ENCODE measurements around the gene HYAL3. TPM values are rescaled to one million over a fixed set of nuclear protein-coding genes. Genes with fewer than 3 reads are reported as not detected.

The HYAL3 gene
- total and polyA plus RNA-seq, 2 of the 13 experiments (the other 11 are each of a cell fraction or from before 2014, with no cell fraction given) = 5.5 to 10.4 TPM

- peak; percentile 96 for TF ChIP-seq SKIL (CRISPR knock-in tag; IDR thresholded peaks at IDR 0.05; ENCODE audit: borderline replicate concordance)
Measured at GRCh38 chr3:50271314-50271936, 27.8 kb downstream of the HYAL3 start (continued).

- H3K9me3 ChIP-seq (ENCODE audit: low read length) = no peaks in the 10 kb centered on the region
- CTCF ChIA-PET (ENCODE audit: low intra/inter-chr PET ratio, low total read pairs) = interaction anchor here (1.2 to 6.4 kb wide), 5 partner anchors 10 to 76 kb away, joined by 3 to 81 read pairs (median 4); no protein-coding TSS in a partner anchor
- no peak for DNase-seq (ENCODE audit: low spot score)
- TSS peak; percentile 87 for BruUV-seq (replicated peaks)
- ATAC-seq = no peak
- peak overlapping the region; percentile 94 for H3K9ac ChIP-seq (ENCODE audit: insufficient read depth, low read depth, low read length)
- H3K27ac ChIP-seq (ENCODE audit: extremely low read length, insufficient read depth, low read length) = peak overlapping the region; percentile 88
- H3K4me2 ChIP-seq (ENCODE audit: low read depth, low read length) = peak overlapping the region; percentile 98
- no peaks in the 10 kb centered on the region; the same call in 1 of the 2 replicates for H4K20me1 ChIP-seq (ENCODE audit: insufficient read depth, low read length)
- in situ Hi-C loops (cut with HindIII; ENCODE audit: extremely low pct_ligation_motif_present, low pct_unique_long_range_greater_than_20kb) = loop anchor here (5.0 to 10.0 kb wide), 2 partner anchors 43 to 76 kb away; partner anchors contain the start of gene GNAT1
- H3K4me3 ChIP-seq (replicated peaks in 1 of 3; ENCODE audit: insufficient read depth in 1 of 3, low read depth in 2 of 3, low read length in 3 of 3) = peak overlapping the region; percentile 71 to 88 (median 83)
- POLR2A ChIA-PET = interaction anchor here (1.0 to 5.5 kb wide), 19 partner anchors 8 to 75 kb away, joined by 3 to 155 read pairs (median 9); partner anchors contain the start of genes GNAI2, HYAL2, HYAL3 and IFRD2
- H3K79me2 ChIP-seq (ENCODE audit: insufficient read depth, low read length) = peaks cover 33% of the 10 kb centered on the region
- 5% methylated on average over 9 of the region's 19 CpGs for WGBS (ENCODE audit: low lambda C conversion rate)
- H3K27me3 ChIP-seq (ENCODE audit: control insufficient read depth in 1 of 2, insufficient read depth in 2 of 2, low read length in 2 of 2) = no peaks in the 10 kb centered on the region; a peak in 1 of 5 replicates
- H3K36me3 ChIP-seq (replicated peaks in 1 of 2; ENCODE audit: control insufficient read depth in 1 of 2, insufficient read depth in 2 of 2, low read length in 2 of 2) = peaks cover 7 to 19% of the 10 kb centered on the region in 2 experiments
- intact Hi-C loops (cut with micrococcal nuclease; ENCODE audit: unreplicated experiment) = loop anchor here (5.0 kb wide), 2 partner anchors 43 to 78 kb away; partner anchors contain the start of gene GNAT1
- no peak for FAIRE-seq
- H2AFZ ChIP-seq (ENCODE audit: low read length) = no peak overlapping the region
- peaks cover 78% of the 10 kb centered on the region for H3K4me1 ChIP-seq (ENCODE audit: insufficient read depth, low read length)
- 0 out of 2 replicates have a peak, but pooled peaks have one; percentile 6 for TF ChIP-seq ARNT2 (CRISPR knock-in tag; IDR thresholded peaks at IDR 0.05; ENCODE audit: low read depth)
- TF ChIP-seq, protein P1, sequence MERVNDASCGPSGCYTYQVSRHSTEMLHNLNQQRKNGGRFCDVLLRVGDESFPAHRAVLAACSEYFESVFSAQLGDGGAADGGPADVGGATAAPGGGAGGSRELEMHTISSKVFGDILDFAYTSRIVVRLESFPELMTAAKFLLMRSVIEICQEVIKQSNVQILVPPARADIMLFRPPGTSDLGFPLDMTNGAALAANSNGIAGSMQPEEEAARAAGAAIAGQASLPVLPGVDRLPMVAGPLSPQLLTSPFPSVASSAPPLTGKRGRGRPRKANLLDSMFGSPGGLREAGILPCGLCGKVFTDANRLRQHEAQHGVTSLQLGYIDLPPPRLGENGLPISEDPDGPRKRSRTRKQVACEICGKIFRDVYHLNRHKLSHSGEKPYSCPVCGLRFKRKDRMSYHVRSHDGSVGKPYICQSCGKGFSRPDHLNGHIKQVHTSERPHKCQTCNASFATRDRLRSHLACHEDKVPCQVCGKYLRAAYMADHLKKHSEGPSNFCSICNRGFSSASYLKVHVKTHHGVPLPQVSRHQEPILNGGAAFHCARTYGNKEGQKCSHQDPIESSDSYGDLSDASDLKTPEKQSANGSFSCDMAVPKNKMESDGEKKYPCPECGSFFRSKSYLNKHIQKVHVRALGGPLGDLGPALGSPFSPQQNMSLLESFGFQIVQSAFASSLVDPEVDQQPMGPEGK (CRISPR knock-in tag; IDR thresholded peaks at IDR 0.05) = peak; percentile 45; the same call in 1 of the 2 replicates
- TF ChIP-seq SMYD3 (CRISPR knock-in tag; IDR thresholded peaks at IDR 0.05) = no peak
- TF ChIP-seq ZSCAN9 (CRISPR knock-in tag; IDR thresholded peaks at IDR 0.05; ENCODE audit: borderline replicate concordance) = no peak
- peak; percentile 35; the same call in 1 of the 2 replicates for TF ChIP-seq POLR2G (IDR thresholded peaks at IDR 0.05; ENCODE audit: low read depth, low read length)
- peak; percentile 16; the same call in 1 of the 2 replicates for TF ChIP-seq ZFY (CRISPR knock-in tag; IDR thresholded peaks at IDR 0.05)
- no peak for TF ChIP-seq GZF1 (CRISPR knock-in tag; IDR thresholded peaks at IDR 0.05)
- TF ChIP-seq ZNF747 (CRISPR knock-in tag; IDR thresholded peaks at IDR 0.05; ENCODE audit: borderline replicate concordance) = no peak
- no peak for TF ChIP-seq SOX13 (IDR thresholded peaks at IDR 0.05)
- peak in 1 of 2 experiments; percentile 18; a peak in 1 of 4 replicates for TF ChIP-seq SOX13 (CRISPR knock-in tag; conservative IDR thresholded peaks at IDR 0.05 in 1 of 2, IDR thresholded peaks at IDR 0.05 in 1 of 2)
- TF ChIP-seq ZNF7 (CRISPR knock-in tag; IDR thresholded peaks at IDR 0.05) = no peak
- no peak for TF ChIP-seq ZNF777 (CRISPR knock-in tag; IDR thresholded peaks at IDR 0.05)
- no peak for TF ChIP-seq ZNF34 (CRISPR knock-in tag; IDR thresholded peaks at IDR 0.05; ENCODE audit: borderline replicate concordance)
- TF ChIP-seq, protein P2, sequence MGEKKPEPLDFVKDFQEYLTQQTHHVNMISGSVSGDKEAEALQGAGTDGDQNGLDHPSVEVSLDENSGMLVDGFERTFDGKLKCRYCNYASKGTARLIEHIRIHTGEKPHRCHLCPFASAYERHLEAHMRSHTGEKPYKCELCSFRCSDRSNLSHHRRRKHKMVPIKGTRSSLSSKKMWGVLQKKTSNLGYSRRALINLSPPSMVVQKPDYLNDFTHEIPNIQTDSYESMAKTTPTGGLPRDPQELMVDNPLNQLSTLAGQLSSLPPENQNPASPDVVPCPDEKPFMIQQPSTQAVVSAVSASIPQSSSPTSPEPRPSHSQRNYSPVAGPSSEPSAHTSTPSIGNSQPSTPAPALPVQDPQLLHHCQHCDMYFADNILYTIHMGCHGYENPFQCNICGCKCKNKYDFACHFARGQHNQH (CRISPR knock-in tag; IDR thresholded peaks at IDR 0.05) = no peak
Measured at GRCh38 chr3:50270422-50271224, 28.6 kb downstream of the HYAL3 start.
